ENCODE measurements around the gene FUBP3.

Gene FUBP3

DNA sequence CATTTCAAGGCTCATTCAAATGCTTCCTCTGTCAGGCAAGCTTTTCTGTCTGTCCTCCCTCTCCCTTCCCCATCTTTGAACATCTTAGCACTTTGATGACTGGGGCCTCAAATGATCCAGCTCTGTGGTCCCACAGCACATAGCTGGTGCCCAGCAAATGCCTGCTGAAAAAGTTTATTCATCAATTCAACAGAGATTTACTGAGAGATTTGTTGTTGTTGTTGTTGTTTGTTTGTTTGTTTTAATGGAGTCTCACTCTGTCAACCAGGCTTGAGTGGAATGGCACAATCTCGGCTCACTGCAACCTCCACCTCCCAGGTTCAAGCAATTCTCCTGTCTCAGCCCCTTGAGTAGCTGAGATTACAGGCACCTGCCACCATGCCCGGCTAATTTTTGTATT is 108.2 kb downstream of the FUBP3 start:
- no peak for DNase-seq

Data from NCI-H1417 treated with DMSO at 0.1 percent for 48 hours (cell line).